ENCODE data around the gene IPMK.

DNA sequence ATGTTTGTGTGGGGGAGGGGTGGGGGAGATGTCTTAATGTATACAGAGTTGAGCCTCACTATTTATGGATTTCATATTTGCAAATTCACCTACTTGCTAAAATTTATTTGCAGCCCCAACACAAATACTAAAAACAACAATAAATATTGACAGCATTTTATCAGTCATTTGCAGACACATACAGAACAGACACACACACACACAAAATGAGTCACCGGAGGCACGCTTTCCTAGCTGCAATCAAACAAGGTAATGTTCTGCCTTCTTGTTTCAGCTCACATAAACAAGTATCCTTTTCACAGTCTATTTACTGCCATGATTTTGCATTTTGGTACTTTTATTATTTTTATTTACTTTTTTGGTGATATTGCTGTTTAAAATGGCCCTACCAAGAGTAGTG lies 88.5 kb downstream of the IPMK start:
- TF ChIP-seq, protein P1, sequence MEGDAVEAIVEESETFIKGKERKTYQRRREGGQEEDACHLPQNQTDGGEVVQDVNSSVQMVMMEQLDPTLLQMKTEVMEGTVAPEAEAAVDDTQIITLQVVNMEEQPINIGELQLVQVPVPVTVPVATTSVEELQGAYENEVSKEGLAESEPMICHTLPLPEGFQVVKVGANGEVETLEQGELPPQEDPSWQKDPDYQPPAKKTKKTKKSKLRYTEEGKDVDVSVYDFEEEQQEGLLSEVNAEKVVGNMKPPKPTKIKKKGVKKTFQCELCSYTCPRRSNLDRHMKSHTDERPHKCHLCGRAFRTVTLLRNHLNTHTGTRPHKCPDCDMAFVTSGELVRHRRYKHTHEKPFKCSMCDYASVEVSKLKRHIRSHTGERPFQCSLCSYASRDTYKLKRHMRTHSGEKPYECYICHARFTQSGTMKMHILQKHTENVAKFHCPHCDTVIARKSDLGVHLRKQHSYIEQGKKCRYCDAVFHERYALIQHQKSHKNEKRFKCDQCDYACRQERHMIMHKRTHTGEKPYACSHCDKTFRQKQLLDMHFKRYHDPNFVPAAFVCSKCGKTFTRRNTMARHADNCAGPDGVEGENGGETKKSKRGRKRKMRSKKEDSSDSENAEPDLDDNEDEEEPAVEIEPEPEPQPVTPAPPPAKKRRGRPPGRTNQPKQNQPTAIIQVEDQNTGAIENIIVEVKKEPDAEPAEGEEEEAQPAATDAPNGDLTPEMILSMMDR (tag by site-specific recombination; IDR thresholded peaks at IDR 0.05) = no peak
- no peak for TF ChIP-seq SALL2 (tag by site-specific recombination; IDR thresholded peaks at IDR 0.05; ENCODE audit: borderline replicate concordance)
- TF ChIP-seq ZNF416 (tag by site-specific recombination; IDR thresholded peaks at IDR 0.05) = no peak
- no peak for TF ChIP-seq ZNF558 (tag by site-specific recombination; IDR thresholded peaks at IDR 0.05)
- no peak for TF ChIP-seq ZNF830 (tag by site-specific recombination; IDR thresholded peaks at IDR 0.05; ENCODE audit: low read depth)
- no peak for TF ChIP-seq ZFP3 (tag by site-specific recombination; IDR thresholded peaks at IDR 0.05; ENCODE audit: low read depth)
- TF ChIP-seq ZNF549 (tag by site-specific recombination; IDR thresholded peaks at IDR 0.05) = no peak
- TF ChIP-seq KLF16 (tag by site-specific recombination; IDR thresholded peaks at IDR 0.05) = no peak
- no peak for TF ChIP-seq ZBTB8A (tag by site-specific recombination; IDR thresholded peaks at IDR 0.05)
- TF ChIP-seq, protein P2, sequence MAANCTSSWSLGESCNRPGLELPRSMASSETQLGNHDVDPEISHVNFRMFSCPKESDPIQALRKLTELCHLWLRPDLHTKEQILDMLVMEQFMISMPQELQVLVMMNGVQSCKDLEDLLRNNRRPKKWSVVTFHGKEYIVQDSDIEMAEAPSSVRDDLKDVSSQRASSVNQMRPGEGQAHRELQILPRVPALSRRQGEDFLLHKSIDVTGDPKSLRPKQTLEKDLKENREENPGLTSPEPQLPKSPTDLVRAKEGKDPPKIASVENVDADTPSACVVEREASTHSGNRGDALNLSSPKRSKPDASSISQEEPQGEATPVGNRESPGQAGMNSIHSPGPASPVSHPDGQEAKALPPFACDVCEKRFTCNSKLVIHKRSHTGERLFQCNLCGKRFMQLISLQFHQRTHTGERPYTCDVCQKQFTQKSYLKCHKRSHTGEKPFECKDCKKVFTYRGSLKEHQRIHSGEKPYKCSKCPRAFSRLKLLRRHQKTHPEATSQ (tag by site-specific recombination; IDR thresholded peaks at IDR 0.05) = no peak
- no peak for TF ChIP-seq ZNF16 (tag by site-specific recombination; IDR thresholded peaks at IDR 0.05; ENCODE audit: low read depth)
- no peak for TF ChIP-seq OVOL3 (tag by site-specific recombination; IDR thresholded peaks at IDR 0.05)
- TF ChIP-seq KLF9 (tag by site-specific recombination; IDR thresholded peaks at IDR 0.05; ENCODE audit: low read depth) = no peak

All from HEK293 (cell line).